A549 (cell line): Measurements from ENCODE around the gene DYRK4.

Experiments
- CHD2 ChIP-seq: fragments of 150-350 bp; IDR thresholded peaks from 2 replicates; pipeline ENCODE4 v1.6.1; 2014; ENCODE audit warnings: low read length; ENCODE audit not compliant: partially characterized antibody
- FOXS1 ChIP-seq: fragments of 250-450 bp; sonication (Bioruptor Pico); IDR thresholded peaks from 2 replicates; pipeline ENCODE4 v1.5.0; 2020; ENCODE audit warnings: mild to moderate bottlenecking, moderate library complexity
- HDAC2 ChIP-seq: fragments of 200-600 bp; sonication (generic); IDR thresholded peaks from 2 replicates; pipeline ENCODE4 v1.6.1; 2016
- PBX3 ChIP-seq: IDR thresholded peaks from 2 replicates; pipeline ENCODE4 v1.6.1; 2012

- no peak for TF ChIP-seq HDAC2
- no peak for TF ChIP-seq FOXS1 (CRISPR knock-in tag)
- TF ChIP-seq CHD2 = no peak
- TF ChIP-seq PBX3 = no peak
Observed at GRCh38 chr12:4587108-4587507, 25.1 kb downstream of the DYRK4 start.
